ENCODE measurements around the gene DCLK1.

- no peak for TF ChIP-seq CTCF (IDR thresholded peaks at IDR 0.05)
- no peak for TF ChIP-seq POLR2A (IDR thresholded peaks at IDR 0.05)
These were observed 146.9 kb downstream of the DCLK1 start for GRCh38 chr13:35984287-35984686.

Data from uterus (tissue), 2 donors.